Skeletal muscle tissue (tissue), 4 donors: ENCODE results near the gene FYB1. TPM values are rescaled to one million over a fixed set of nuclear protein-coding genes. Genes with fewer than 3 reads are reported as not detected.

Experiments used
- H3K27ac ChIP-seq: one replicate; pipeline ENCODE4 v1.7.0; 2013; ENCODE audit warnings: mild to moderate bottlenecking, low read depth, low read length, inconsistent platforms
- H3K27me3 ChIP-seq, 3 donors: one replicate each; pipeline ENCODE4 v1.7.0; 2013; ENCODE audit warnings: low read length in 3 of 3; ENCODE audit not compliant: control insufficient read depth in 3 of 3, insufficient read depth in 3 of 3
- H3K36me3 ChIP-seq, 3 donors: one replicate each; pipeline ENCODE4 v1.7.0; 2013; ENCODE audit warnings: low read length in 3 of 3; ENCODE audit not compliant: control insufficient read depth in 3 of 3, insufficient read depth in 3 of 3
- H3K4me1 ChIP-seq, 3 donors: one replicate each; pipeline ENCODE4 v1.7.0; 2013; ENCODE audit warnings: low read length in 3 of 3, mild to moderate bottlenecking in 3 of 3; ENCODE audit not compliant: control insufficient read depth in 3 of 3, insufficient read depth in 3 of 3
- H3K4me3 ChIP-seq, 3 donors: one replicate each; pipeline ENCODE4 v1.7.0; 2013; ENCODE audit warnings: low read length in 3 of 3
- H3K9ac ChIP-seq, 3 donors: one replicate each; pipeline ENCODE4 v1.7.0; 2013; ENCODE audit warnings: low read length in 3 of 3, mild to moderate bottlenecking in 3 of 3, moderate library complexity in 2 of 3, low read depth in 1 of 3
- H3K9me3 ChIP-seq, 3 donors: one replicate each; pipeline ENCODE4 v1.7.0; 2013; ENCODE audit warnings: low read length in 3 of 3; ENCODE audit not compliant: control insufficient read depth in 3 of 3
- total RNA-seq: library from RNA; depleted of rRNA; stranded (reverse); fragments of >200 nt; gene quantifications from one replicate; pipeline ENCODE4 v1.2.3, GENCODE V29; 2014
- donor health status: Osteomylitis.

Gene FYB1
- total RNA-seq, 1 donor from 2014 or later: 4.2 TPM

GRCh38 chr5:39100301-39100850 is 119.0 kb downstream of the FYB1 start:
- no peak overlapping the region for H3K9ac ChIP-seq
- H3K27ac ChIP-seq: no peak overlapping the region
- H3K36me3 ChIP-seq: no peaks in the 10 kb centered on the region
- no peaks in the 10 kb centered on the region for H3K27me3 ChIP-seq
- no peaks in the 10 kb centered on the region for H3K4me1 ChIP-seq
- no peaks in the 10 kb centered on the region for H3K9me3 ChIP-seq
- no peak overlapping the region for H3K4me3 ChIP-seq

GRCh38 chr5:39099831-39100230 is 119.5 kb downstream of the FYB1 start:
- no peak overlapping the region for H3K4me3 ChIP-seq
- no peaks in the 10 kb centered on the region for H3K27me3 ChIP-seq
- no peaks in the 10 kb centered on the region for H3K4me1 ChIP-seq
- no peak overlapping the region for H3K9ac ChIP-seq
- H3K9me3 ChIP-seq: no peaks in the 10 kb centered on the region
- no peak overlapping the region for H3K27ac ChIP-seq
- no peaks in the 10 kb centered on the region for H3K36me3 ChIP-seq

- H3K27ac ChIP-seq: no peak overlapping the region
- no peaks in the 10 kb centered on the region for H3K4me1 ChIP-seq
- H3K4me3 ChIP-seq: no peak overlapping the region
- H3K36me3 ChIP-seq: no peaks in the 10 kb centered on the region
- H3K9me3 ChIP-seq: peaks cover 0 to 10% (median 0%) of the 10 kb centered on the region in 3 donors
- H3K27me3 ChIP-seq: no peaks in the 10 kb centered on the region
- H3K9ac ChIP-seq: no peak overlapping the region
Measured at GRCh38 chr5:39093352-39093751, 126.0 kb downstream of the FYB1 start.

GRCh38 chr5:39092581-39093351 is 126.6 kb downstream of the FYB1 start:
- H3K4me1 ChIP-seq: no peaks in the 10 kb centered on the region
- no peak overlapping the region for H3K27ac ChIP-seq
- no peaks in the 10 kb centered on the region for H3K27me3 ChIP-seq
- no peak overlapping the region for H3K4me3 ChIP-seq
- no peak overlapping the region for H3K9ac ChIP-seq
- no peaks in the 10 kb centered on the region for H3K36me3 ChIP-seq
- peaks cover 0 to 10% (median 0%) of the 10 kb centered on the region in 3 donors for H3K9me3 ChIP-seq

GRCh38 chr5:39091940-39092580 is 127.3 kb downstream of the FYB1 start:
- Histone ChIP-seq H3K27ac (no peak overlapping the region), H3K9ac (no peak overlapping the region), H3K27me3 (no peaks in the 10 kb centered on the region), H3K4me3 (no peak overlapping the region), H3K9me3 (peaks cover 0 to 10% (median 0%) of the 10 kb centered on the region in 3 donors), H3K36me3 (no peaks in the 10 kb centered on the region), H3K4me1 (no peaks in the 10 kb centered on the region)

- no peak overlapping the region for H3K4me3 ChIP-seq
- H3K4me1 ChIP-seq: no peaks in the 10 kb centered on the region
- H3K27me3 ChIP-seq: no peaks in the 10 kb centered on the region
Measured at GRCh38 chr5:39083968-39084367, 135.4 kb downstream of the FYB1 start.

GRCh38 chr5:39082995-39083394 is 136.4 kb downstream of the FYB1 start:
- Histone ChIP-seq H3K9me3 (no peaks in the 10 kb centered on the region), H3K27ac (no peak overlapping the region), H3K27me3 (no peaks in the 10 kb centered on the region), H3K9ac (no peak overlapping the region), H3K4me3 (no peak overlapping the region), H3K36me3 (no peaks in the 10 kb centered on the region), H3K4me1 (no peaks in the 10 kb centered on the region)

More at GRCh38 chr5:39083968-39084367, 135.4 kb downstream of the FYB1 start:
- Histone ChIP-seq H3K27ac (no peak overlapping the region), H3K36me3 (no peaks in the 10 kb centered on the region), H3K9ac (no peak overlapping the region), H3K9me3 (peaks cover 0 to 5% (median 0%) of the 10 kb centered on the region in 3 donors)

- Histone ChIP-seq H3K27me3 (no peaks in the 10 kb centered on the region), H3K4me3 (no peak overlapping the region), H3K4me1 (peaks cover 0 to 3% (median 3%) of the 10 kb centered on the region in 3 donors), H3K27ac (no peak overlapping the region), H3K9ac (no peak overlapping the region), H3K9me3 (no peaks in the 10 kb centered on the region), H3K36me3 (no peaks in the 10 kb centered on the region)
Measured at GRCh38 chr5:39080597-39081204, 138.7 kb downstream of the FYB1 start.

- Histone ChIP-seq H3K27me3 (no peaks in the 10 kb centered on the region), H3K36me3 (no peaks in the 10 kb centered on the region), H3K4me3 (no peak overlapping the region), H3K9ac (no peak overlapping the region), H3K9me3 (no peaks in the 10 kb centered on the region), H3K27ac (no peak overlapping the region), H3K4me1 (peaks cover 0 to 3% (median 3%) of the 10 kb centered on the region in 3 donors)
Measured at GRCh38 chr5:39080168-39080567, 139.2 kb downstream of the FYB1 start.

- Histone ChIP-seq H3K36me3 (no peaks in the 10 kb centered on the region), H3K9ac (no peak overlapping the region), H3K27ac (no peak overlapping the region), H3K4me3 (no peak overlapping the region), H3K4me1 (peaks cover 0 to 3% (median 3%) of the 10 kb centered on the region in 3 donors), H3K9me3 (no peaks in the 10 kb centered on the region), H3K27me3 (no peaks in the 10 kb centered on the region)
Measured at GRCh38 chr5:39079147-39079546, 140.2 kb downstream of the FYB1 start.
